OCI-LY7 (cell line): ENCODE results near the gene KLRC2.

Experiments used
- EZH2phosphoT487 ChIP-seq: fragments of 200-600 bp; sonication (generic); IDR thresholded peaks from 2 replicates; pipeline ENCODE4 v1.6.1; 2018; ENCODE audit warnings: low read depth, borderline replicate concordance, mild to moderate bottlenecking, mixed run types, antibody characterized with exemption, low read length, moderate library complexity, mixed read lengths
- TF ChIP-seq, protein P1 (sequence below): fragments of 200-600 bp; sonication (generic); conservative IDR thresholded peaks from 2 replicates; pipeline ENCODE4 v1.5.1; 2014; ENCODE audit warnings: mild to moderate bottlenecking, antibody characterized with exemption, low read length, moderate library complexity, mixed read lengths

DNA sequence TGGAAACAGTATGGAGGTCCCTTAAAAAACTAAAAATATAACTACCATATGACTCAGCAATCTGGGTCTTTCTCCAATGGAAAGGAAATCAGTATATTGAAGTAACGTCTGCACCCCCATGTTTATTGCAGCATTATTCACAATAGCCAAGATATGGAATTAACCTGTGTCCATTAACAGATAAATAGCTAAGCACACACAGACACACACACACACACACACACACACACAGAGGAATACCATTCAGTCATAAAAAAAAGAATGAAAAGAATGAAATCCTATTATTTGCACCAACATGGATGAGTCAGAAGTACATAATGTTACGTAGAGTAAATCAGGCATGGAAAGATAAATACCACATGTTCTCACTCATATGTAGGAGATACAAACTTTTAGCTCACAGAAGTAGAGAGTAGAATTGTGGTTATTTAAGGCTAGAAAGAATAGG is 50.6 kb downstream of the KLRC2 start:
- TF ChIP-seq, protein P1, sequence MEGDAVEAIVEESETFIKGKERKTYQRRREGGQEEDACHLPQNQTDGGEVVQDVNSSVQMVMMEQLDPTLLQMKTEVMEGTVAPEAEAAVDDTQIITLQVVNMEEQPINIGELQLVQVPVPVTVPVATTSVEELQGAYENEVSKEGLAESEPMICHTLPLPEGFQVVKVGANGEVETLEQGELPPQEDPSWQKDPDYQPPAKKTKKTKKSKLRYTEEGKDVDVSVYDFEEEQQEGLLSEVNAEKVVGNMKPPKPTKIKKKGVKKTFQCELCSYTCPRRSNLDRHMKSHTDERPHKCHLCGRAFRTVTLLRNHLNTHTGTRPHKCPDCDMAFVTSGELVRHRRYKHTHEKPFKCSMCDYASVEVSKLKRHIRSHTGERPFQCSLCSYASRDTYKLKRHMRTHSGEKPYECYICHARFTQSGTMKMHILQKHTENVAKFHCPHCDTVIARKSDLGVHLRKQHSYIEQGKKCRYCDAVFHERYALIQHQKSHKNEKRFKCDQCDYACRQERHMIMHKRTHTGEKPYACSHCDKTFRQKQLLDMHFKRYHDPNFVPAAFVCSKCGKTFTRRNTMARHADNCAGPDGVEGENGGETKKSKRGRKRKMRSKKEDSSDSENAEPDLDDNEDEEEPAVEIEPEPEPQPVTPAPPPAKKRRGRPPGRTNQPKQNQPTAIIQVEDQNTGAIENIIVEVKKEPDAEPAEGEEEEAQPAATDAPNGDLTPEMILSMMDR = no peak
- no peak for TF ChIP-seq EZH2phosphoT487
